Stimulated activated CD4-positive, alpha-beta T cell treated with anti-CD3 and anti-CD28 coated beads, Interleukin-4, amount 100 ng/mL, for 1 hour (primary cell): Measurements from ENCODE around the gene SRBD1.

Experiments used
- DNase-seq: peaks from one replicate; pipeline ENCODE4 v3.0.0-alpha.2; 2020

SRBD1 gene, protein sequence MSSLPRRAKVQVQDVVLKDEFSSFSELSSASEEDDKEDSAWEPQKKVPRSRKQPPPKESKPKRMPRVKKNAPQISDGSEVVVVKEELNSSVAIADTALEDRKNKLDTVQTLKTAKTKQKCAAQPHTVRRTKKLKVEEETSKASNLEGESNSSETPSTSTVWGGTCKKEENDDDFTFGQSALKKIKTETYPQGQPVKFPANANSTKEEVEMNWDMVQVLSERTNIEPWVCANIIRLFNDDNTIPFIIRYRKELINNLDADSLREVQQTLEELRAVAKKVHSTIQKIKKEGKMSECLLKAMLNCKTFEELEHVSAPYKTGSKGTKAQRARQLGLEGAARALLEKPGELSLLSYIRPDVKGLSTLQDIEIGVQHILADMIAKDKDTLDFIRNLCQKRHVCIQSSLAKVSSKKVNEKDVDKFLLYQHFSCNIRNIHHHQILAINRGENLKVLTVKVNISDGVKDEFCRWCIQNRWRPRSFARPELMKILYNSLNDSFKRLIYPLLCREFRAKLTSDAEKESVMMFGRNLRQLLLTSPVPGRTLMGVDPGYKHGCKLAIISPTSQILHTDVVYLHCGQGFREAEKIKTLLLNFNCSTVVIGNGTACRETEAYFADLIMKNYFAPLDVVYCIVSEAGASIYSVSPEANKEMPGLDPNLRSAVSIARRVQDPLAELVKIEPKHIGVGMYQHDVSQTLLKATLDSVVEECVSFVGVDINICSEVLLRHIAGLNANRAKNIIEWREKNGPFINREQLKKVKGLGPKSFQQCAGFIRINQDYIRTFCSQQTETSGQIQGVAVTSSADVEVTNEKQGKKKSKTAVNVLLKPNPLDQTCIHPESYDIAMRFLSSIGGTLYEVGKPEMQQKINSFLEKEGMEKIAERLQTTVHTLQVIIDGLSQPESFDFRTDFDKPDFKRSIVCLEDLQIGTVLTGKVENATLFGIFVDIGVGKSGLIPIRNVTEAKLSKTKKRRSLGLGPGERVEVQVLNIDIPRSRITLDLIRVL

DNA sequence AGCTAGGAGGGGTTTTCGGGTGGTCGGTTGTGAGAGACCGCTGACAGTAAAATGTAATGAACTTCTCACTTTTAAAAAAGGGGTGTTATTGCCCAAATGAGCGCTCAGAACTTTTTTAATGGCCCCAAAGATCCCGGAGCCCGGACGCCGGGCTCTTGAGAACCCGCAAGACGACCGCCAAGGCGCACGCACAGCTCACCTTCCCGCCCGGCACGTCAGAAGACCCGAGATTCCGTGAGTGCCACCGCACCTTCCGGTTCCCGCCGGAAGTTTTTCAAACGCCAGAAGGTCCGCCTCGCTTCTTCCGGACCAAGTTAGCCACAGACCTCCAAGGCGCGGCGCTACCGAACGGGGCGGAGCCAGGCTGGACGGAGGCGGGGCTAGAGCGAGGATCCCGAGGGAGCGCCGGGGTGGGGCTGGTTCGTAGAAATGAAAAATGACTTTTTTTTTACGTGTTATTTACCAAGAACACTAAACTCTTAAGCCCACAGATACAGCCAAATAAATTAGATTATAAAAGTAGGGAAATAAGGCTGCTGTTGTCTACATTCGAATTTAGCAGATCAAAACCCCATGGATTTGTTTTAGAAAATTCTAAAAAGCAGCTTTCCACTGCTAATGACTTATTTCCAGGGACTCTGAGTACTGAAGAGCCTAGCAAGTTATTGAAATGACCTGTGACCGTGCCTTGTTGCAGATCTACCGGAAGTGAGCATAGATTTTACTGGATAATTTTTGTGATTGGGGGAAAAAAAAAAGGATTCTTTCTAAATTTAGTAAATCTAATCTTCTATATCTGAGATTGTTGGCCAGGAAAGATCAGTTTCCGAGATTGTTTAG lies at the start of gene SRBD1:
SRBD1 (minus strand) TSS at position 248 of the 840 bp plus-strand sequence. CDS start 5,826 bp downstream, outside the sequence.
- peak; percentile 92 for DNase-seq

DNA sequence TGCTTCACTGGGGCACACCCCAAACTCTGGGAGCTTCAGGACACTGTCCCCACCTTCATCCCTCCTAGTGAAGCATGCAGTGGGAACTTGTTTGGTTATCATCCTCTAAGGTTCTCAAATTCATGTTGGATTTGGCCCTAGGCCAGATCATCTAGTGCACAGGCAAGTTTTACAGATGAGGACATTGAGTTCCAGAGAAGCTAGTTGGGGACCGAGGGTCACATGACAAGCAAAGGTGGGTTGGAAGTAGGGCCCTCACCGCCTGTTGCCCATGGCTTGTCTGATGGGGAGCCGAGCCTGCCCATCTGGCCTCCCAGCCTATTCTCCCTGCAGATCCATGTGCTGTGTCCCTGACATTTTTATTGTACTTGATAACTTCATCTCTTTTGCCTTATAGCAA lies 43.2 kb upstream of the SRBD1 start:
- no peak for DNase-seq

DNA sequence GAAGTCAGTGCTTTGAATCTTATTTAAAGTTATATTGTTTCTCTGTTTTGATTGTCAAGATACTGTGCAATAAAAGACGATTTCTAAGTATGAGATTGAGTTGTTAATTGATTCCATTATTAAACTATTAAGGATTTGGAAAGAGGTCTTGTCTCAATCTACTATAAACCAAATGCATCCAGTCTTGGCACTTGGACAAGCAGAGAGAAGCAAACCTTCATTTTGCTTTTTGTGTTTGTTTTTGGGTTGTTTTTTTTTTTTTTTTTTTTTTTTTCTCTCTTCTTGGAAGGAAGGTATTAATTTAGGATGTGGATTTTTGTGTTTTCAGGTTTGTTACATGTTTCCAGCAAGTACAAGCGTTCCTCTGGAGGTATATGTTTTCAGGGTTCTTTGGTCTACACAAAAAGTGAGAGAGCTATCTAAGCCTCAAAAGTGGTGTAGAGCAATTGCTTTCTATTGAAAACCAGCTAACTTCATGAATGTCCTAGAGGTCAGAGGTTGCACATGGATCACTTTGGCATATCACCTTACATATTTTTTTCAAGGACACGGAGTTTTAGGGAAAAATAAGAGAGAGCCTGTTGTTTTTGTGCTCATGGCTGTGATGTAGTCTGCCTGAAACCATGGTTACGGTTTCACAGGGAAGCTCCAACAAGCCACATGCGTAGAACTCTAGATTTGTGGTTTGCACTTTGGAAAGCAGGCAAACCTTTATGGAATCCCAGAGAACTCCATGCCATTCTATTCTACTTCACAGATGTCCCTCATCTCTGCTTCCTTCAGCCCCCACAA lies 42.3 kb upstream of the SRBD1 start:
- no peak for DNase-seq

DNA sequence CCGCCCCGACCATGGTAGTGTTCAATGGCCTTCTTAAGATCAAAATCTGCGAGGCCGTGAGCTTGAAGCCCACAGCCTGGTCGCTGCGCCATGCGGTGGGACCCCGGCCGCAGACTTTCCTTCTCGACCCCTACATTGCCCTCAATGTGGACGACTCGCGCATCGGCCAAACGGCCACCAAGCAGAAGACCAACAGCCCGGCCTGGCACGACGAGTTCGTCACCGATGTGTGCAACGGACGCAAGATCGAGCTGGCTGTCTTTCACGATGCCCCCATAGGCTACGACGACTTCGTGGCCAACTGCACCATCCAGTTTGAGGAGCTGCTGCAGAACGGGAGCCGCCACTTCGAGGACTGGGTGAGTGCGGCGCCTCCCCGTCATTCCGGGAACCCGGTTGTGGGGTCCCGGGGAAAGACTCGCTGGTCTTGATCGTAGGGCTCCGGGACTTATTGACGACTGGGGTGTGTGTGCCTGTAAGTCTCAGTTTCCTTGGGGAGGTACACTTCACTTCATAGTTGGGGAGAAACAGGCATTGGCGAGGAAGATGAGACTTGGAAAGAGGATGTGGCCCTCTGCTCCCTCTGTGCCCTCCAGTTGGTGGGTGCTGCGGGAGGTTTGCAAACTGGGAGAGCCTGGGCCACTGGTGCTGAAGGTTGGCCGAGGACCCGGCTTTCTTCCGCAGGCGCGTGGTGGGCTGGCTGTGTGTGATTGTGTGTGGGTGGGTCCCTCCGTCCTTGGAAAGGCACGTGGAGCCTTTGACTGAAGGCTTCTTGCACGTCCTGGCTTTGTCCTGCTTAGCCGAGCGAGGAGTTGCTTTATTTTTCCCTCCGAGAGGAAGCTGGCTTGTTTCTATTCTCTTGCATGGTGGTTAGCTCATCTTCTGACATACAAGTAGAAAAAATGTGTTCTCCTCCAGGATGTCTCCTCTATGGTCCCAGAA lies 41.3 kb upstream of the SRBD1 start:
- peak; percentile 29 for DNase-seq

DNA sequence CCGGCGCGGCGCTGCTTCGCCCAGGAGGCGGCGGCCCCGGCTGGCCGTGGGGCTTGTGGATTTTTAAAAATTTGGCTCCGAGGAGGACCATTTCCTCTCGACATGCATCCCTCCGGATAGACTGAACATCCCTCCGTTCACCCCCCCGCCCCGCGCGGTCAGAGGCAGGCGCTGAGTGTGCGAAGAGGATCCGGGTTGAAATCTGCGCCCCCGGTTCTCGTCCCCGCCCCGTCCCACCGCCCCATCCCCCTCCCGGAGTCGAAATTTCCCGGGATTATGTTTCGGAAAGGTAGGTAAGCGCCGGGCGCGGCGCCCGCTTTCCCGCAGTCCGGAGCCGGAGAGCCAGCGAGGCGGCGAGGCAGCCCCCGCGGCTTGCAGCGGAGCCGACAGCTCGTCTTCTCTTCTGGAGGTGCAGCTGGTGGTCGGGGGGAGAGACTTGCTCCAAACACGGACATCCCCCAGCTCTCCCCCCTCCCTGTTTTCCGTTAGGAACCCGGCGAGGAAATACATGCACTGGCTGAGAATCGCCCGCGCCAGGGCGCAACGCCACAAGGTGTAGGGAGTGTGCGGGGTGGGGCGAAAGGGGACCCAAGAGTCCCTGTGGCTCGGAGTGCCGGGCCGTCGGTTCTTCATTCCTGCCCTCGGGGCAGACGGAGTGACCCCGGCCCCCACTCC lies 40.5 kb upstream of the SRBD1 start, which contains the start of gene PRKCE:
PRKCE (plus strand) TSS at position 261 of the 675 bp plus-strand sequence.
- DNase-seq, result peak; percentile 65

DNA sequence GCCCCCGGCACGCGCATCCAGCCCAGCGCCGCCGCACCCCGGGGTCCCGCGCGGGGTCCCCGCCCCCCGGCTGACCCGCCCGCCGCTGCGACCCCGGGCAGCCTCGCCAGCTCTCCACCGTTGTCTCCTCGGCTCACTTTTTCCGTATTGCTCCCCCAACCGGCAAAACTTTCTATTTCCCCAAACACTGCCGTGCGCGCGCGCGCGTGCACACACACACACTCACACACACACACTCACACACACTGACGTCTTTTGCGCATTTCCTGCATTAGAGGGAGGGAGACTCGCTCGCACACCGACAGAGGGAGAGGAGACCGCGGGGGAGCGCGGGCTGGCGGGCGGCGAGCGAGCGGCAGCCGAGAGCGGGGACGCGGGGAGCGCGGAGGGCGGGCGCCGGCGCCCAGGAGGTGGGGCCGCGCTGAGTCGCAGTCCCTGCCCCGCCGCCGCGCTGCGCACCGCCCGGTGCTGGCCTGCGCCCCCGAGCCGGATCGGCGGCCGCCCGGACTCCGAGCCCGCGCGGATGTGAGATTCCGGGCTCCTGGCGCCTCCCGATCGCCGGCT lies 39.9 kb upstream of the SRBD1 start:
- peak; percentile 88 for DNase-seq

DNA sequence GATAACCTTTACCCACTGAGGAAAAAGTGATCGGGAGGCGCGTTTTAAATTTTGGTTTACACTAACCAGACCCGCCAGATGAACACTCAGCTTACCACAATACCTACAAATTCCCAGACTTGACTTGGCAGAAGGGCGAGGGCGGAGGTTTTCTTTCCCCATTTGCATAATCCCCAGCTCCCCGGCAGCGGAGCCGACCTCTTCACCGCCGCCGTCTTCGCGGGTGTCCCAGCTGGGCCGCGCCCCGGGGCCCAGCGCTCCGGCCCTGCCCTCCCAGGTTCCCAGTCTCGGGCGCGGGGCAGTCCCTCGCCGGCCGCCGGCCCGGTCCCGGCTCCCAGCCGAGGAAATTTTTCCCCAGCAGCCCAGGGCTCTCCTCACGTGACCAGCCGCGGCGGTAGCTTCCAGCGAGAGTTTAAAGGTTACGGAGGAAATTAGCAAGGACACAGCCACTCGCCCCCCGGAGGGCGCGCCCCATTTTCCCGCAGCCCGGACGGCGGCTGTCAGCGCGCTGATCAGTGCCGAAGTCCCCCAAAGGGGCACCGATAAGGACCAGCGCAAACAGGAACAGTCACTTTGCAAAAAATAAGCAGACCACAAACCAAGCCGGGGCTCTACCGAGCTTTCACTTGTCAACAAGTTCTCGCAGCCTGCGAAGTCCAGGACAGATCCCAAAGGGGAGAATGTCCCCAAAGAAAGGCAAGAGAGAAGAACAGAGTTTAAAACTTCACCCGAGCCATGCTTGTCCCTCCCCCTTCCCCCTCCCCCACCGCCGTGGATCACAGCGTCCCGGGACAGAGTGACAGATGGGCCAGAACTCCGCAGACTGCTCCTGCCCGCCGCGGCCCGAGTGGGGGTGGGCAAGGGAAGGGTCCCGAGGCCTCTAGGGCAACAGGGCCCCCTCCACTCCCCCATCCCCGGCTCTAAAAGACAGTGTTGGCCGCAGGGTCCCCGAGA lies 39.1 kb upstream of the SRBD1 start:
- peak; percentile 63 for DNase-seq

DNA sequence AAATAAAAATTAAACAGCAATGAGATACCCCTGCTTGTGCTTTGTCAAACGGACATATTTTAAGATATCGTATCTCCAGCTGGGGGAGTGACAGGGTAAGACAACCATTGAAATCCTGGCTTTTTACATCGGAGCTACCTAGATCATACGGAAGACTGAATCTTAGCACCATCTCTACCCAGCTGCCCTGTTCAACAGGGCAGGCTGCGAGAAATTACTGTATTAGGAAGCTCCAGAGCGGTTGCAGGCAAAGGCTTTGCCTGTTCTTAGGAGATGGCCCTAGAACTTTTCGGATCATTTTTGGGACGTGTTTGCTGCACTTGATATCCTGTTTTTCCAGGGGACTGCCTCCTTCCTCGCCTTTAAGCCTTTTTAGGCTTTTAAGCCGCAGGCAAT lies 38.4 kb upstream of the SRBD1 start:
- no peak for DNase-seq

DNA sequence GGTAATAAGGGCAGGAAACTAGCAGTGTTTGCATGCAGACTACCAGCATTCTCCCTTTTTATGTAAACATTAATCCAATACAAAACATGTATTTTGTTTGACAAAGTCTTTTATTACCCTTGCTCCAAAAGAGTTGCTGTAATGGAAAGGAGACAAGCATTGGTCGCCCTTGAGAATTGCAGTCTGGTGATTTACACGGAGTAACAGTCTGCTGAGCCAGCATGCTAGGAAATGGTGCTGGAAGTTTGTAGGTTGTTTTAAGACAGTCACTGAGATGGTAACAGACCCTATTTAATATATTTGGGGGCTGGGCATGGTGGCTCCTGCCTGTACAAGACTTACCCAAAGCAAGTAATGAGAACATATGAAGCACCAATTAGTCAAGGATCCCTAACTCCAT lies 37.6 kb upstream of the SRBD1 start:
- DNase-seq, result no peak

DNA sequence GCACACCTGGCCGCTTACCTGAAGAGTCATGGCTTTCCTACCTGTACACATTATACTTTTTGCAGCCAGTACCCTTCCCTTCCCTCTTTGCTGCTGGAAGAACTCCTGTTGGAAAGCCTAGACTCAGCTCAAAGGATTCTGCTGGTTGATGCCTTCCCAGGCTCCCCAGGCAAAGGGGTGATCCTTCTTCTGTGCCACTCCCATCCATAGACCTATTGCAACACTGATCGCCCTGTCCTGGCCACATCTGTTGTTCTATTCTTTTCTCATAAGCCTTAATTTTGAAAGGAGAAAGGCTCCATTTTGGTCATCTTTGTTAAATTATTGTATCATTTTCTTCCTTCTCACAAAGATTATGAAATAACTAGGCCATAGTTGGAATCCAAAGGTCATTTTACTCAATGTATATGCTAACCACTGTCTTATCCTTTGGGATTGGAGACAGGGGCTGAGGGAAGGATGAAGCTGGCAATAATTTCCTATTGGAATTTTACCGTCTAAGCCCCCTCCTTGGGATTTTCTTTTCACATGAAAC lies 37.0 kb upstream of the SRBD1 start:
- no peak for DNase-seq

DNA sequence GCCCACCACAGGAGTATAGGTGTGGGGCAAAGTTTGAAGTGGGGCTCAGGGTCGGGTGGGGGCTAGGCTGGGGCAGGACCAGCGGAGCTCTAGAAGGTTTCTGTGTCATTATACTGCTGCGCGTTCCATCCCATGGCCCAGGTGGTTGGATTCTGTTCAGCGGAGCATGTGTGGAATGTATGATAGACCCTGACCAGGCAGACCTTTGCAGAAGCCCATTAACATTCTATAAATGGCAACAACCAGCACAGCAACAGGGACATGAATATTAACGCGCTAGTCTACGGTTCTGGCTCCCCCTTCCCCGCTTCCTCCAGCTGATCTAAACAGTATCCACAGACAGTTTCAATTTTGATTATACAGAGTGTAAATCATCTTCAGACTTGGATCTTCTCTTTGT lies 36.3 kb upstream of the SRBD1 start:
- DNase-seq, result no peak

DNA sequence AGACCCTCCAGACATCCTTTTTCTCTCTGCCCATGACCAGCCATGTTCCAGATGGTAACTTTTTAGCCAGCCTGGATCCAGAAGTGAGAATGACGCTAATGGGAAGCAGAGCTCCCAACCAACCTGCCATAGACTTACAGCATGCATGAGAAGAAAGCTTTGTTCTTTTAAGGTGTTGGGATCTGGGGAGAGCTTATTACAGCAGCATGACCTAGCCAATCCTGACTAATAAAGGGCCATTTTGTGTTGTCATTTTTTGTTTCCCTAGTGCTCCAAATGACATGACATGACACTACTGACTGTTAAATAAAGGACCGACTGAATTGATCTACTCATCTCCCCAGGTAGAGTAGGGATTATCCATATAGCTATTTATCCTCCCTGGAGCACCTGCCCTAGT lies 35.2 kb upstream of the SRBD1 start:
- no peak for DNase-seq

DNA sequence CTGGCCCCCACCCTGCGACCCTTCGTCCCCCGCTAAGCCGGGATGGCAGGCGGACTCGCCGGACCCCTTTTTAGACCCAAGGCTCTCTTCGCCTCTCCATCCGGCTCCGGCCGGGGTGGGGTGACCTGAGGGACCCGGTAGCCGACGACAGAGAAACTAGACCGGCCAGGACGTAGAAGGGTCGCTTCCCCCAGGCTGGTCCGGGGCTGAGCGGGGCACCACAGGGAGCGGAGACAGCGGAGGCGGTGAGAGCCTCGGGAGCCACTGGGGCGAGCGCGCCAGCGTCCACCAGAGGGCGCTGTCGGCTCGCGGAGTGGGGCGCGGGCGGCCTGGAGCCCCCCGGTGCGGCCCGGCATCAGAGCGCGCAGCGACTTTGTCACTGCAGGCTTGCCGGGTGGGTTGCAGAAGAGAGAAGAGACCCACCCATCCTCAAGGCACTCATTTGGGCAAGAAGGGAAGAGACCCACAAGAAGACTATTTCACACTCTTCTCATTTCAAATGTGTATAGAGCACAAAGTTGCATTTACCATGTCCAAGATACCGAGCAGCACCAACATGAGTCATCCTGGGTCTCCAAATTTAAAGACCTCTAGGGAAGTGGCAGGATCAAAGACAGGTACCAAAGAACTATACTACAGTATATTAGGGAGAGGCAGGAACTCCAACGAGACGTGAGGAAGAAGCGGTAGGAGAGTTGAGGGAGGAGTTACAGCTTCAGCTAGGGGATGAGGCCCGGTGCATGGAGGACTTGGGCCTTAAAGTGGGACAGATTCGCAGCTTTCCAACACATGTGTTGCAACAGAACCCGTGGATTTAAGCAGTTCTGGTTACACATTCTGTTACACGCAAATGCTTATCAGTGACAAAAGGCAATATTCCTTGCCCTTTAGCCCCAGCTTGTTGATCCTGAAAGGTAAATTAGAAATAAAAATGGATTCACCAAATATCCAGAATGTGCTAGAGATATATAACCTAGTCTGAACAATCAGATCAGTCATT lies 32.8 kb upstream of the SRBD1 start:
- DNase-seq, result peak; percentile 79

DNA sequence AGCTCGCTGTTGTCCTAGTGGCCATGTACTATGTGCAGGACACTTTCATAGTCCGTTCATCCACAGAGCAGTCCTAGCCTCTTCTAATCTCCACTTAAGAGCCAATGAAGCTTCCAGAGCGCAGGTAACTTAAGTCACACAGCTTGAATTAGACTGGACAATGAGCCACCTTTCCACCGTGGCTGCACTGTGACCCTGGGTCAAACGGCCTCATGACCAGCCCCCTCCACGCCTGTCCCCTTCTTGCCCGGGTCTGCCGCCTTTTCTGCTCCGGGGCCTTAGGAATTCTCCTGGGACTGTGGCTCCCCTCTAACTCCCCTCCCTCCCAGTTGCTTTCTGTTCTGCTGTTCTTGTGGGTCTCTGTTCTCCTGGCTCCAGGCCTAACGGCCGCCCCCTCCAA lies 32.0 kb upstream of the SRBD1 start:
- DNase-seq, result no peak

DNA sequence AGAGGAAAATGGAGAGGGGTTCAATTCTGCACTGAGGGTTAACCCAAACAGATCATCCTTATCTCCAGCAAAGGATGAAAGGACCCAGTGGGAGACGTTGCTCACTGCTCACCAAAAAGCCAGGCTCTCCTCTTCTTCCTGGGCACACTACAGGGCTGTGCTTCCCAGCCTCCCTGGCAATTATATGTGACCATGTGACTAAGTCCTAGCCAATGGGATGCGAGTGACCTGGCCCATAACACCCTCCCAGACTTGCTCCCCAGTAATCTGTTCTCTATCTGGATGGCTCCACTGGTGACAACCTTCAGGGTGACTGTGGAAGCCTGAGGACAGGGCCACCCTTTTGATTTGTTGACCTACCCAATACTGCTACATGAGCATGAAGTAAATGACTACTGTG lies 29.5 kb upstream of the SRBD1 start:
- DNase-seq, result no peak

DNA sequence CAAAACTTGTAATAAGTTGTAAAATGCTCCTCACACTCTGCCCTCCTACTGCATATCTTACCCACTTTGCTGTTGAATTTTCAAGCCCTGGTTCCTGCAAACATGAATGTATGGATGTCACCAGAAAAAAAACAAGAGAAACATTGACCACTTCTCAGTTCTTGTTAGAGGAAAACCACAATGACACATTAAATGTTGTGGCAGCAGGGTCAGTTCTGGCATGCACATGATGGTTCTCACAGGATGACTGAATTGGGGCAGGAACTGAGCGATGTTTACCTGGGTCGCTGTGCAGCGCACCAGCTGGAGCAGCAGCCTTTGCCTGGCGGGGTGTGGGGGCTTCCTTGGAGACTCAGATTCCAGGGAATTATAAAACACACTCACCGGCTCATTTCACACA lies 26.4 kb upstream of the SRBD1 start:
- DNase-seq, result no peak

DNA sequence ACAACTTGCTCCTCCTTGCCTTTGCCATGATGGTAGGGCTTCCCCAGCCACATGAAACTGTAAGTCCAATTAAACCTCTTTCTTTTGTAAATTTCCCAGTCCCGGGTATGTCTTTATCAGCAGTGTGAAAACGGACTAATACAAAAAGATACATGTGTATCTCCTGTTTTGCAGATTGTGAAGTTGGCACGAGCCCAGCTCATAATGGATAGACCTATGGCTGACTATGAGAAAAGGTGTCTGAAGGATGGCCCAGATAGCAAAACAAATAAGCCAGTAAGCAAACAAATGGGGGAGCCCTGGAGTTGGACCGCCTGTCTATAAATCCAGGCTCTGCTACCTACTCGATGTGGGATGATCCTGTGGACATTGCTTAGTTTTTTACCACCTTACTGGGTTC lies 24.9 kb upstream of the SRBD1 start:
- DNase-seq, result no peak
